BE2C (cell line): Measurements from ENCODE around the gene MPP3.

Source experiments
- DNase-seq: peaks from one replicate; pipeline ENCODE4 v3.0.0-alpha.2; 2020
- H3K27me3 ChIP-seq: fragments of 250-450 bp; sonication (Bioruptor Pico); 2 replicates; pipeline ENCODE4 v1.5.1; 2020; ENCODE audit warnings: mild to moderate bottlenecking
- H3K36me3 ChIP-seq: fragments of 250-450 bp; sonication (Bioruptor Pico); 2 replicates; pipeline ENCODE4 v1.5.1; 2020; ENCODE audit warnings: mild to moderate bottlenecking
- H3K4me1 ChIP-seq: fragments of 250-450 bp; sonication (Bioruptor Pico); 2 replicates; pipeline ENCODE4 v1.5.1; 2020
- H3K4me3 ChIP-seq: 2 replicates; pipeline ENCODE4 v1.5.1; 2011; ENCODE audit warnings: low read depth, low read length
- H3K9me3 ChIP-seq: fragments of 250-450 bp; sonication (Bioruptor Pico); 2 replicates; pipeline ENCODE4 v1.5.1; 2020
- CTCF ChIP-seq: IDR thresholded peaks from 2 replicates; pipeline ENCODE4 v1.5.1; 2012; ENCODE audit warnings: mild to moderate bottlenecking, low read depth, low read length

The MPP3 gene

GRCh38 chr17:43780135-43780534, 52.8 kb downstream of the MPP3 start, which contains the start of gene CFAP97D1:
Gene CFAP97D1, plus strand, starts transcription at chr17:43780435. Its CDS starts 28 bp downstream, at chr17:43780463.
- DNase-seq, result no peak
- Histone ChIP-seq H3K36me3 (peaks cover 8% of the 10 kb centered on the region), H3K9me3 (no peaks in the 10 kb centered on the region), H3K4me1 (no peaks in the 10 kb centered on the region), H3K27me3 (peaks cover 42% of the 10 kb centered on the region), H3K4me3 (peak within 1 kb of the TSS; percentile 82)
- no peak for TF ChIP-seq CTCF

GRCh38 chr17:43779145-43780125, 53.5 kb downstream of the MPP3 start:
- TF ChIP-seq CTCF, result peak; percentile 5; the same call in 1 of the 2 replicates
- H3K9me3 ChIP-seq, result no peaks in the 10 kb centered on the region
- H3K27me3 ChIP-seq, result peaks cover 42% of the 10 kb centered on the region
- no peak for DNase-seq
- peak overlapping the region; percentile 82 for H3K4me3 ChIP-seq
- H3K36me3 ChIP-seq, result peaks cover 14% of the 10 kb centered on the region
- no peaks in the 10 kb centered on the region for H3K4me1 ChIP-seq

- Histone ChIP-seq H3K36me3 (peaks cover 20% of the 10 kb centered on the region), H3K9me3 (no peaks in the 10 kb centered on the region), H3K27me3 (peaks cover 37% of the 10 kb centered on the region), H3K4me1 (no peaks in the 10 kb centered on the region), H3K4me3 (peak within 1 kb of the TSS; percentile 82)
- DNase-seq, result peak; percentile 93
- TF ChIP-seq CTCF, result no peak
Observed at GRCh38 chr17:43778337-43779144, 54.4 kb downstream of the MPP3 start, which contains the start of gene DUSP3. Gene DUSP3, minus strand, starts transcription at chr17:43778977. Its CDS starts 53 bp downstream, at chr17:43778924.

- Histone ChIP-seq H3K9me3 (no peaks in the 10 kb centered on the region), H3K4me3 (no peak overlapping the region), H3K4me1 (no peaks in the 10 kb centered on the region), H3K36me3 (peaks cover 46% of the 10 kb centered on the region), H3K27me3 (peaks cover 6% of the 10 kb centered on the region)
- no peak for TF ChIP-seq CTCF
- no peak for DNase-seq
Observed at GRCh38 chr17:43774304-43775250, 58.4 kb downstream of the MPP3 start.

GRCh38 chr17:43772877-43773648, 59.9 kb downstream of the MPP3 start:
- Histone ChIP-seq H3K4me1 (no peaks in the 10 kb centered on the region), H3K9me3 (no peaks in the 10 kb centered on the region), H3K27me3 (no peaks in the 10 kb centered on the region), H3K36me3 (peaks cover 51% of the 10 kb centered on the region), H3K4me3 (no peak overlapping the region)
- no peak for TF ChIP-seq CTCF
- DNase-seq, result no peak
